GM12878 (cell line): ENCODE results near the gene CRB3. TPM values are rescaled to one million over a fixed set of nuclear protein-coding genes. Genes with fewer than 3 reads are reported as not detected.

Experiments
- CREB1 ChIP-seq: IDR thresholded peaks from 2 replicates; pipeline ENCODE4 v1.6.1; 2012; ENCODE audit warnings: low read depth, mild to moderate bottlenecking, inconsistent platforms
- CREM ChIP-seq: IDR thresholded peaks from 2 replicates; pipeline ENCODE4 v1.6.1; 2014; ENCODE audit warnings: antibody characterized with exemption, low read depth
- IKZF2 ChIP-seq, 2 experiments: fragments of 450-650 bp; IDR thresholded peaks; 2 replicates each; pipeline ENCODE4 v1.6.1; 2017; ENCODE audit warnings: mild to moderate bottlenecking in 2 of 2, moderate library complexity in 2 of 2
- NR2F1 ChIP-seq: fragments of 450-650 bp; conservative IDR thresholded peaks from 2 replicates; pipeline ENCODE4 v1.6.1; 2017; ENCODE audit warnings: mild to moderate bottlenecking
- PAX5 ChIP-seq: IDR thresholded peaks from 2 replicates; pipeline ENCODE4 v1.6.1; 2011; ENCODE audit warnings: low read depth, low read length, borderline replicate concordance
- POLR2A ChIP-seq: IDR thresholded peaks from 2 replicates; pipeline ENCODE4 v1.6.1; 2011; ENCODE audit warnings: low read depth, mild to moderate bottlenecking, low read length
- POLR2AphosphoS5 ChIP-seq: IDR thresholded peaks from 2 replicates; pipeline ENCODE4 v1.6.1; 2011; ENCODE audit warnings: mild to moderate bottlenecking, low read length, inconsistent platforms
- RAD21 ChIP-seq: IDR thresholded peaks from 2 replicates; pipeline ENCODE4 v1.6.1; 2011; ENCODE audit warnings: mild to moderate bottlenecking, low read depth, low read length, moderate library complexity; ENCODE audit not compliant: insufficient read depth
- SMARCA5 ChIP-seq: fragments of 450-650 bp; IDR thresholded peaks from 2 replicates; pipeline ENCODE4 v1.6.1; 2017; ENCODE audit warnings: mild to moderate bottlenecking
- YY1 ChIP-seq: IDR thresholded peaks from 2 replicates; pipeline ENCODE4 v1.6.1; 2011; ENCODE audit warnings: low read depth, mild to moderate bottlenecking, low read length
- polyA plus RNA-seq, 11 experiments: library from polyadenylated mRNA; depleted of rRNA in 4 of 11; unstranded in 6 of 11; stranded (reverse) in 5 of 11; fragments of >200 nt; fragmentation: Nextera tagmentation in 4 of 11; fragmentation: Illumina TruSeq in 1 of 11; extraction: Ambion mirVana in 4 of 11; extraction: Trizol in 1 of 11; gene quantifications; 1 replicate in 1 of 11; 2 replicates in 10 of 11; pipeline versions ENCODE4 v1.2.1 to v1.2.3, GENCODE V29; 2011 to 2016; ENCODE audit warnings: inconsistent platforms in 2 of 11, missing spikeins in 2 of 11, low read depth in 1 of 11
- total RNA-seq, 4 experiments: library from RNA; depleted of rRNA in 3 of 4; stranded (reverse); fragments of >200 nt in 3 of 4; fragmentation: Illumina TruSeq in 1 of 4; extraction: Trizol in 1 of 4; gene quantifications; 2 replicates each; pipeline versions ENCODE4 v1.2.1 to v1.2.3, GENCODE V29; 2013 to 2021
- TF ChIP-seq, protein P1 (sequence below): fragments of 450-650 bp; IDR thresholded peaks from 2 replicates; pipeline ENCODE4 v1.6.1; 2017; ENCODE audit warnings: low read depth, mild to moderate bottlenecking, moderate library complexity
- TF ChIP-seq, protein P2 (sequence below): fragments of 150-350 bp; IDR thresholded peaks from 2 replicates; pipeline ENCODE4 v1.6.1; 2016; ENCODE audit warnings: low read depth, low read length
- TF ChIP-seq, protein P3 (sequence below): fragments of 450-650 bp; IDR thresholded peaks from 2 replicates; pipeline ENCODE4 v1.6.1; 2014; ENCODE audit warnings: mild to moderate bottlenecking

CRB3 gene
- total and polyA plus RNA-seq, 10 of the 15 experiments (the other 5 are each of a cell fraction or from before 2014, with no cell fraction given), result 0.11 to 1.9 (median 0.98) TPM; not detected in 1

DNA sequence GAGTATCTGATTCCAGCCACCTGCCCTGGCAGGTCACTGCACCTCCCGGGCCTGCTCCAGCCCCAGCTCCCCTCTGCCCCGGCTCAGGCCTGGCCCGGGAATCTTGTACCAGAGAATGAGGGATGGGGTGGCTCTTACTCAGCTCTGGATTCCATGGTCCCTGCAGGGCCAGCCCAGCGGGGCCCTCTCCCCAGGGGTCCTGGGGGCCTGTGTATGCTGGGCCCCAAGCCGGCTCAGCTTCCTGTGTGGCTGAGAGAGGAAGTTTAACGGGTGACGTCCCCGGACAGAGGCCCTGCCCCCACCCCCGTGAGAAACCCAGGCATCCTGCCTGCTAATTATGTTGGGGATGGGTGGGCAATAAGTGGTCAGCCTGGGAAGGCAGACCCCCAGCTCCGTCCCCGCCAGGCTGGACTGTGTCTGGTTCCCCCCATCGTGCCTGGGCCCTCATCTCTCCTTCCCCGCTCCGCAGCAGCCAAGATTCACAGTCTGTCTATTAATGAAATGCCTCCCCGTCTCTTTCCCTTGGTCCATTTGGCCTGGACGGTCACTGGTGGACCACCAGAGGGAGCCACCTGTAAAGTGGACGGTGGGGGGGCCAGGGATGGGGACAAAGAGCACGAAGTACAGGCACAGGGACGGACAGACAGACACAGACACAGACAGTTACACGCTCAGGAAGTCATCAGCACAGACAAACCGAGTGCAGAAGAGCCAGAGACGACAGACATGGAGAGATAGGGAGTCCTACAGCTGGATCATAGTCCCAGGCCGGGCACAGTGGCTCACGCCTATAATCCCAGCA lies 17.7 kb downstream of the CRB3 start, which contains the start of gene DENND1C (continued):
- TF ChIP-seq, protein P1, sequence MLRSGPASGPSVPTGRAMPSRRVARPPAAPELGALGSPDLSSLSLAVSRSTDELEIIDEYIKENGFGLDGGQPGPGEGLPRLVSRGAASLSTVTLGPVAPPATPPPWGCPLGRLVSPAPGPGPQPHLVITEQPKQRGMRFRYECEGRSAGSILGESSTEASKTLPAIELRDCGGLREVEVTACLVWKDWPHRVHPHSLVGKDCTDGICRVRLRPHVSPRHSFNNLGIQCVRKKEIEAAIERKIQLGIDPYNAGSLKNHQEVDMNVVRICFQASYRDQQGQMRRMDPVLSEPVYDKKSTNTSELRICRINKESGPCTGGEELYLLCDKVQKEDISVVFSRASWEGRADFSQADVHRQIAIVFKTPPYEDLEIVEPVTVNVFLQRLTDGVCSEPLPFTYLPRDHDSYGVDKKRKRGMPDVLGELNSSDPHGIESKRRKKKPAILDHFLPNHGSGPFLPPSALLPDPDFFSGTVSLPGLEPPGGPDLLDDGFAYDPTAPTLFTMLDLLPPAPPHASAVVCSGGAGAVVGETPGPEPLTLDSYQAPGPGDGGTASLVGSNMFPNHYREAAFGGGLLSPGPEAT, result 0 out of 2 replicates have a peak, but pooled peaks have one; percentile 32
- TF ChIP-seq POLR2A (peak; percentile 82), NR2F1 (peak; percentile 56), RAD21 (peak; percentile 53), YY1 (0 out of 2 replicates have a peak, but pooled peaks have one; percentile 3), IKZF2 (IDR thresholded peaks at IDR 0.05) (peak; percentile 21 to 50; a peak in 3 of 4 replicates), CREB1 (peak; percentile 73), PAX5 (no peak), POLR2AphosphoS5 (peak; percentile 77), SMARCA5 (peak; percentile 64; the same call in 1 of the 2 replicates), CREM (peak; percentile 66)
- TF ChIP-seq, protein P2, sequence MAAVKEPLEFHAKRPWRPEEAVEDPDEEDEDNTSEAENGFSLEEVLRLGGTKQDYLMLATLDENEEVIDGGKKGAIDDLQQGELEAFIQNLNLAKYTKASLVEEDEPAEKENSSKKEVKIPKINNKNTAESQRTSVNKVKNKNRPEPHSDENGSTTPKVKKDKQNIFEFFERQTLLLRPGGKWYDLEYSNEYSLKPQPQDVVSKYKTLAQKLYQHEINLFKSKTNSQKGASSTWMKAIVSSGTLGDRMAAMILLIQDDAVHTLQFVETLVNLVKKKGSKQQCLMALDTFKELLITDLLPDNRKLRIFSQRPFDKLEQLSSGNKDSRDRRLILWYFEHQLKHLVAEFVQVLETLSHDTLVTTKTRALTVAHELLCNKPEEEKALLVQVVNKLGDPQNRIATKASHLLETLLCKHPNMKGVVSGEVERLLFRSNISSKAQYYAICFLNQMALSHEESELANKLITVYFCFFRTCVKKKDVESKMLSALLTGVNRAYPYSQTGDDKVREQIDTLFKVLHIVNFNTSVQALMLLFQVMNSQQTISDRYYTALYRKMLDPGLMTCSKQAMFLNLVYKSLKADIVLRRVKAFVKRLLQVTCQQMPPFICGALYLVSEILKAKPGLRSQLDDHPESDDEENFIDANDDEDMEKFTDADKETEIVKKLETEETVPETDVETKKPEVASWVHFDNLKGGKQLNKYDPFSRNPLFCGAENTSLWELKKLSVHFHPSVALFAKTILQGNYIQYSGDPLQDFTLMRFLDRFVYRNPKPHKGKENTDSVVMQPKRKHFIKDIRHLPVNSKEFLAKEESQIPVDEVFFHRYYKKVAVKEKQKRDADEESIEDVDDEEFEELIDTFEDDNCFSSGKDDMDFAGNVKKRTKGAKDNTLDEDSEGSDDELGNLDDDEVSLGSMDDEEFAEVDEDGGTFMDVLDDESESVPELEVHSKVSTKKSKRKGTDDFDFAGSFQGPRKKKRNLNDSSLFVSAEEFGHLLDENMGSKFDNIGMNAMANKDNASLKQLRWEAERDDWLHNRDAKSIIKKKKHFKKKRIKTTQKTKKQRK, result no peak
- TF ChIP-seq, protein P3, sequence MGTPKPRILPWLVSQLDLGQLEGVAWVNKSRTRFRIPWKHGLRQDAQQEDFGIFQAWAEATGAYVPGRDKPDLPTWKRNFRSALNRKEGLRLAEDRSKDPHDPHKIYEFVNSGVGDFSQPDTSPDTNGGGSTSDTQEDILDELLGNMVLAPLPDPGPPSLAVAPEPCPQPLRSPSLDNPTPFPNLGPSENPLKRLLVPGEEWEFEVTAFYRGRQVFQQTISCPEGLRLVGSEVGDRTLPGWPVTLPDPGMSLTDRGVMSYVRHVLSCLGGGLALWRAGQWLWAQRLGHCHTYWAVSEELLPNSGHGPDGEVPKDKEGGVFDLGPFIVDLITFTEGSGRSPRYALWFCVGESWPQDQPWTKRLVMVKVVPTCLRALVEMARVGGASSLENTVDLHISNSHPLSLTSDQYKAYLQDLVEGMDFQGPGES, result no peak
